Panc1 (cell line): Measurements from ENCODE around the gene URGCP. TPM values are rescaled to one million over a fixed set of nuclear protein-coding genes. Genes with fewer than 3 reads are reported as not detected.
A peak's percentile ranks its signal among the peaks of the same experiment; 100 is the strongest.

ENCODE experiments used
- ATAC-seq: fragments of 200-7000 bp; cut with Tn5 transposase; 2 replicates; pipeline ENCODE4 v1.9.1; 2020; ENCODE audit warnings: mild to moderate bottlenecking, moderate library complexity
- BruUV-seq: library from RNA; stranded (reverse); fragments of 400-500 nt; replicated peaks from 2 replicates; lab custom pipeline; 2021; lab: Mats Ljungman, UMichigan
- CTCF ChIA-PET: fragments of 300-600 bp; sonication (Branson Sonifier 250); formaldehyde crosslinking; loops from one replicate; lab custom pipeline; 2022; ENCODE audit warnings: antibody characterized with exemption; lab: Charles Lee
- POLR2A ChIA-PET: fragments of 300-600 bp; sonication (Branson Sonifier 250); formaldehyde crosslinking; loops from one replicate; lab custom pipeline; 2022; ENCODE audit warnings: antibody characterized with exemption; lab: Charles Lee
- DNase-seq: peaks from one replicate; pipeline ENCODE4 v3.0.0-alpha.2; 2010; ENCODE audit warnings: low read depth, low spot score
- H3K27ac ChIP-seq: 2 replicates; pipeline ENCODE4 v1.5.1; 2011; ENCODE audit warnings: mild to moderate bottlenecking, low read length, inconsistent platforms
- H3K27me3 ChIP-seq: fragments of 200-500 bp; sonication (Bioruptor generic); 2 replicates; pipeline ENCODE4 v1.6.0; 2014; ENCODE audit warnings: low read length, inconsistent platforms; ENCODE audit not compliant: control insufficient read depth, insufficient read depth
- H3K36me3 ChIP-seq: fragments of 200-500 bp; sonication (Bioruptor generic); 2 replicates; pipeline ENCODE4 v1.5.1; 2014; ENCODE audit warnings: inconsistent platforms, mild to moderate bottlenecking, low read length, moderate library complexity; ENCODE audit not compliant: control insufficient read depth, insufficient read depth
- H3K4me1 ChIP-seq: 2 replicates; pipeline ENCODE4 v1.5.1; 2011; ENCODE audit warnings: inconsistent platforms, mild to moderate bottlenecking, low read length, moderate library complexity; ENCODE audit not compliant: control insufficient read depth, insufficient read depth
- H3K4me3 ChIP-seq, 2 experiments: 2 replicates each; pipeline ENCODE4 v1.5.1; 2011 to 2012; ENCODE audit warnings: low read depth in 2 of 2, low read length in 2 of 2, mild to moderate bottlenecking in 2 of 2, inconsistent platforms in 1 of 2, moderate library complexity in 1 of 2
- H3K9me3 ChIP-seq: fragments of 200-500 bp; sonication (Bioruptor generic); 2 replicates; pipeline ENCODE4 v1.5.1; 2014; ENCODE audit warnings: low read depth, mild to moderate bottlenecking, inconsistent platforms, low read length, moderate library complexity; ENCODE audit not compliant: control insufficient read depth, insufficient read depth
- POLR2AphosphoS5 ChIP-seq: IDR thresholded peaks from 2 replicates; pipeline ENCODE4 v1.6.1; 2012; ENCODE audit warnings: mild to moderate bottlenecking, low read depth, low read length, moderate library complexity
- SIN3A ChIP-seq: IDR thresholded peaks from 2 replicates; pipeline ENCODE4 v1.6.1; 2012; ENCODE audit warnings: low read depth, mild to moderate bottlenecking, low read length, moderate library complexity, borderline replicate concordance; ENCODE audit not compliant: insufficient read depth
- TCF7L2 ChIP-seq: IDR thresholded peaks from 2 replicates; pipeline ENCODE4 v1.6.1; 2011; ENCODE audit warnings: mild to moderate bottlenecking, low read depth, low read length, inconsistent platforms
- in situ Hi-C: cut with HindIII; loops from 2 replicates; pipeline ENCODE4 v1.10.0; 2016; ENCODE audit warnings: low sequenced_read_pairs, low pct_unique_long_range_greater_than_20kb
- intact Hi-C: fragments of 100-400 bp; cut with micrococcal nuclease; formaldehyde crosslinking; loops from one replicate; pipeline ENCODE4 v1.10.0; 2022; ENCODE audit not compliant: unreplicated experiment
- total RNA-seq: library from RNA; stranded (reverse); gene quantifications from one replicate; pipeline ENCODE4 v1.2.1, GENCODE V29; 2021; ENCODE audit not compliant: unreplicated experiment
- TF ChIP-seq, protein P1 (sequence below): fragments of 450-650 bp; IDR thresholded peaks from 2 replicates; pipeline ENCODE4 v1.5.1; 2017; ENCODE audit warnings: mild to moderate bottlenecking
- TF ChIP-seq, protein P2 (sequence below), 2 experiments: IDR thresholded peaks; 2 replicates each; pipeline ENCODE4 v1.6.1; 2011 to 2012; ENCODE audit warnings: low read depth in 2 of 2, control low read depth in 1 of 2, low read length in 1 of 2, mild to moderate bottlenecking in 1 of 2, moderate library complexity in 1 of 2; ENCODE audit not compliant: insufficient read depth in 1 of 2

Gene URGCP
- total RNA-seq, 1 experiment from 2014 or later: 34.3 TPM

DNA sequence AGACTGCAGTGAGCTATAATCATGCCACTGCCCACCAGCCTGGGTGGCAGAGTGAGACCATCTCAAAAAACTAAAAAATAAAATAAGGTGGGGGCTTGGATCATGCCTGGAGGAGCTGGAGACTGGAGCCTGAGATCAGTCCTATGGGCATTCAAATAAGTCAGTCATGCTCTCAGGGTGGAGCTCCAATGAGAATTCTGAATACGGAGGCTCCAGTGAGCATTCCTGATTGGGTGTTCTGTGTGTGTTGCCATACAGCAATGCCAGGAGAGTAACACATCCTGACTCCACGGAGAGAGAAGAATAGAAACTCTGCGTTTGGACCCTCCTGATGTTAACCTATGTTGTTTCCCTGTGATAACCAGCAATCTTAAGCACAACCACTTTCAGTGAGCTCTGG, 35.9 kb upstream of the URGCP start:
- Histone ChIP-seq H3K9me3 (no peaks in the 10 kb centered on the region), H3K27me3 (no peaks in the 10 kb centered on the region), H3K4me3 (no peak overlapping the region), H3K36me3 (no peaks in the 10 kb centered on the region), H3K27ac (no peak overlapping the region), H3K4me1 (no peaks in the 10 kb centered on the region)
- DNase-seq (no peak), ATAC-seq (peak; percentile 23; the same call in 1 of the 2 replicates)
- TF ChIP-seq POLR2AphosphoS5: no peak
- no peak for TF ChIP-seq TCF7L2
- TF ChIP-seq, protein P1, sequence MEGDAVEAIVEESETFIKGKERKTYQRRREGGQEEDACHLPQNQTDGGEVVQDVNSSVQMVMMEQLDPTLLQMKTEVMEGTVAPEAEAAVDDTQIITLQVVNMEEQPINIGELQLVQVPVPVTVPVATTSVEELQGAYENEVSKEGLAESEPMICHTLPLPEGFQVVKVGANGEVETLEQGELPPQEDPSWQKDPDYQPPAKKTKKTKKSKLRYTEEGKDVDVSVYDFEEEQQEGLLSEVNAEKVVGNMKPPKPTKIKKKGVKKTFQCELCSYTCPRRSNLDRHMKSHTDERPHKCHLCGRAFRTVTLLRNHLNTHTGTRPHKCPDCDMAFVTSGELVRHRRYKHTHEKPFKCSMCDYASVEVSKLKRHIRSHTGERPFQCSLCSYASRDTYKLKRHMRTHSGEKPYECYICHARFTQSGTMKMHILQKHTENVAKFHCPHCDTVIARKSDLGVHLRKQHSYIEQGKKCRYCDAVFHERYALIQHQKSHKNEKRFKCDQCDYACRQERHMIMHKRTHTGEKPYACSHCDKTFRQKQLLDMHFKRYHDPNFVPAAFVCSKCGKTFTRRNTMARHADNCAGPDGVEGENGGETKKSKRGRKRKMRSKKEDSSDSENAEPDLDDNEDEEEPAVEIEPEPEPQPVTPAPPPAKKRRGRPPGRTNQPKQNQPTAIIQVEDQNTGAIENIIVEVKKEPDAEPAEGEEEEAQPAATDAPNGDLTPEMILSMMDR: no peak
- no TSS peak for BruUV-seq
- ChIA-PET POLR2A (no interaction called here), CTCF (no interaction called here)
- in situ Hi-C loops (no loop called here), intact Hi-C loops (no loop called here)

DNA sequence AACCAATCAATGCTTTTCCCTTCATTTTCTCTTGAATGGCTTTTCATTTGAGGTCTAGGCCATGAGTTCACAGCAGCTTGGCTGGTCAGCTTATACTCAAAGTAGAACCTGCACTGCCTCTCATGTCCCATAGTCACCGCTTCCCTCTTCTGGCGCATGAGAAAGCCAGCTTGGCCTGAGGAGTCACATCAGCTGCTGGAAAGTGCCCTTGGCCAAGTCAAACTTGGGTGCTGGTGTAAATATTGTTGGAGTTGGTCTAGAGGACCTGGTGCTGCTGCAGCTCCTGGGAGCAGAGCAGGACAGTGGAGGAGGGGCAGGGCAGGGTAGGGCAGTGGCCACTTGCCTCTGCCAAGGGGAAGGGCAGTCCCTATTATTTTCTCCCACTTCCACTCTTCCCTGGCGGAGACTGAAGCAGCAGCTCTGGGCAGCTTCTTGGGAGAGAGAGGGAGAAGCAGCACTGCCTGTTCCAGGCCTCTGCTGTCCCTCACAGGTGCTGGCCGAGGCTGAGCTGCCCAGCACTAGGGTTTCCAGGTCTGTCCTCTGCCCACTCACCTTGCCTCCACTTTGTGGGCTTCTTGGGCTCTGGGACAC, 32.6 kb upstream of the URGCP start:
- TF ChIP-seq, protein P1: no peak
- TF ChIP-seq TCF7L2: no peak
- TF ChIP-seq POLR2AphosphoS5: no peak
- Histone ChIP-seq H3K27ac (no peak overlapping the region), H3K4me3 (no peak overlapping the region), H3K36me3 (no peaks in the 10 kb centered on the region), H3K4me1 (no peaks in the 10 kb centered on the region), H3K27me3 (no peaks in the 10 kb centered on the region), H3K9me3 (no peaks in the 10 kb centered on the region)
- no TSS peak for BruUV-seq
- DNase-seq (no peak), ATAC-seq (no peak)
- in situ Hi-C loops (no loop called here), intact Hi-C loops (no loop called here)
- CTCF ChIA-PET: no interaction called here
- POLR2A ChIA-PET: interaction anchor here (0.6 kb wide), 1 partner anchor 41 kb away, joined by 3 read pairs; no protein-coding TSS in a partner anchor

- ChIA-PET CTCF (no interaction called here), POLR2A (interaction anchor here (0.6 kb wide), 1 partner anchor 352 kb away, joined by 3 read pairs; no protein-coding TSS in a partner anchor)
- in situ Hi-C loops: no loop called here
- Histone ChIP-seq H3K36me3 (no peaks in the 10 kb centered on the region), H3K4me3 (no peak overlapping the region), H3K9me3 (no peaks in the 10 kb centered on the region), H3K27me3 (no peaks in the 10 kb centered on the region), H3K4me1 (no peaks in the 10 kb centered on the region), H3K27ac (no peak overlapping the region)
- no TSS peak for BruUV-seq
- TF ChIP-seq SIN3A: no peak
- TF ChIP-seq, protein P2, sequence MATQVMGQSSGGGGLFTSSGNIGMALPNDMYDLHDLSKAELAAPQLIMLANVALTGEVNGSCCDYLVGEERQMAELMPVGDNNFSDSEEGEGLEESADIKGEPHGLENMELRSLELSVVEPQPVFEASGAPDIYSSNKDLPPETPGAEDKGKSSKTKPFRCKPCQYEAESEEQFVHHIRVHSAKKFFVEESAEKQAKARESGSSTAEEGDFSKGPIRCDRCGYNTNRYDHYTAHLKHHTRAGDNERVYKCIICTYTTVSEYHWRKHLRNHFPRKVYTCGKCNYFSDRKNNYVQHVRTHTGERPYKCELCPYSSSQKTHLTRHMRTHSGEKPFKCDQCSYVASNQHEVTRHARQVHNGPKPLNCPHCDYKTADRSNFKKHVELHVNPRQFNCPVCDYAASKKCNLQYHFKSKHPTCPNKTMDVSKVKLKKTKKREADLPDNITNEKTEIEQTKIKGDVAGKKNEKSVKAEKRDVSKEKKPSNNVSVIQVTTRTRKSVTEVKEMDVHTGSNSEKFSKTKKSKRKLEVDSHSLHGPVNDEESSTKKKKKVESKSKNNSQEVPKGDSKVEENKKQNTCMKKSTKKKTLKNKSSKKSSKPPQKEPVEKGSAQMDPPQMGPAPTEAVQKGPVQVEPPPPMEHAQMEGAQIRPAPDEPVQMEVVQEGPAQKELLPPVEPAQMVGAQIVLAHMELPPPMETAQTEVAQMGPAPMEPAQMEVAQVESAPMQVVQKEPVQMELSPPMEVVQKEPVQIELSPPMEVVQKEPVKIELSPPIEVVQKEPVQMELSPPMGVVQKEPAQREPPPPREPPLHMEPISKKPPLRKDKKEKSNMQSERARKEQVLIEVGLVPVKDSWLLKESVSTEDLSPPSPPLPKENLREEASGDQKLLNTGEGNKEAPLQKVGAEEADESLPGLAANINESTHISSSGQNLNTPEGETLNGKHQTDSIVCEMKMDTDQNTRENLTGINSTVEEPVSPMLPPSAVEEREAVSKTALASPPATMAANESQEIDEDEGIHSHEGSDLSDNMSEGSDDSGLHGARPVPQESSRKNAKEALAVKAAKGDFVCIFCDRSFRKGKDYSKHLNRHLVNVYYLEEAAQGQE (IDR thresholded peaks at IDR 0.05; ENCODE audit: insufficient read depth in 1 of 2, low read depth in 2 of 2, low read length in 1 of 2): no peak
- no peak for TF ChIP-seq POLR2AphosphoS5
- no peak for TF ChIP-seq TCF7L2
- TF ChIP-seq, protein P1: no peak
- DNase-seq (no peak), ATAC-seq (no peak)
- intact Hi-C loops: no loop called here
Observed at GRCh38 chr7:43937444-43937843, 31.0 kb upstream of the URGCP start.
